Mammary epithelial cell (primary cell): ENCODE measurements around the gene ABCA1.

Source experiments
- CTCF ChIP-seq, 2 donors: IDR thresholded peaks in 1 of 2; conservative IDR thresholded peaks in 1 of 2; 2 replicates each; pipeline ENCODE4 v1.5.1; 2011 to 2012; ENCODE audit warnings: inconsistent platforms in 2 of 2, low read length in 2 of 2, mild to moderate bottlenecking in 2 of 2, control low read depth in 1 of 2, low read depth in 1 of 2; ENCODE audit not compliant: insufficient read depth in 1 of 2; ENCODE audit errors: extremely low read depth in 1 of 2
- EZH2 ChIP-seq: IDR thresholded peaks from 2 replicates; pipeline ENCODE4 v1.6.1; 2012; ENCODE audit warnings: low read length, inconsistent platforms, borderline replicate concordance

GRCh38 chr9:104868687-104869404 lies 59.1 kb downstream of the ABCA1 start:
- TF ChIP-seq CTCF (conservative IDR thresholded peaks at IDR 0.05 in 1 of 2, IDR thresholded peaks at IDR 0.05 in 1 of 2; ENCODE audit: extremely low read depth in 1 of 2, insufficient read depth in 1 of 2, low read depth in 1 of 2, low read length in 2 of 2) (no peak), EZH2 (no peak)
